IMR-90 (cell line): ENCODE measurements around the gene MPP1. TPM values are rescaled to one million over a fixed set of nuclear protein-coding genes. Genes with fewer than 3 reads are reported as not detected.

Experiments
- ATAC-seq: fragments of 200-7000 bp; cut with Tn5 transposase; 2 replicates; pipeline ENCODE4 v1.9.1; 2020; ENCODE audit warnings: low read depth, mild to moderate bottlenecking, moderate library complexity
- BruUV-seq: library from RNA; stranded (reverse); fragments of 400-500 nt; replicated peaks from 2 replicates; lab custom pipeline; 2021; lab: Mats Ljungman, UMichigan
- CTCF ChIA-PET: fragments of 300-600 bp; formaldehyde crosslinking; extraction: SDS; loops from one replicate; lab custom pipeline; 2021; ENCODE audit warnings: antibody characterized with exemption; lab: Yijun Ruan, JAX
- POLR2A ChIA-PET: fragments of 300-600 bp; sonication (Branson Sonifier 250); formaldehyde crosslinking; loops from one replicate; lab custom pipeline; 2022; ENCODE audit warnings: antibody characterized with exemption; ENCODE audit not compliant: unreplicated experiment; lab: Charles Lee
- DNase-seq: peaks from one replicate; pipeline ENCODE4 v3.0.0; 2013
- H2AFZ ChIP-seq: replicated peaks from 2 replicates; pipeline ENCODE3; 2013; ENCODE audit warnings: low read length, mild to moderate bottlenecking; ENCODE audit not compliant: poor library complexity
- H2AK5ac ChIP-seq: 2 replicates; pipeline ENCODE4 v1.6.1; 2013; ENCODE audit warnings: low read depth, low read length, inconsistent platforms
- H2AK9ac ChIP-seq: replicated peaks from 2 replicates; pipeline ENCODE3; 2013; ENCODE audit warnings: mild to moderate bottlenecking, low read depth, low read length, moderate library complexity; ENCODE audit not compliant: poor library complexity
- H2BK120ac ChIP-seq: 2 replicates; pipeline ENCODE4 v1.6.1; 2013; ENCODE audit warnings: low read depth, low read length, inconsistent platforms
- H2BK15ac ChIP-seq: 3 replicates; pipeline ENCODE4 v1.6.1; 2013; ENCODE audit warnings: low read depth, low read length, inconsistent platforms
- H2BK20ac ChIP-seq: 2 replicates; pipeline ENCODE4 v1.6.1; 2013; ENCODE audit warnings: low read depth, mild to moderate bottlenecking, inconsistent platforms, low read length, moderate library complexity
- H2BK5ac ChIP-seq: 2 replicates; pipeline ENCODE4 v1.6.1; 2013; ENCODE audit warnings: mild to moderate bottlenecking, low read depth, low read length, inconsistent platforms; ENCODE audit not compliant: poor library complexity, severe bottlenecking
- H3K14ac ChIP-seq: replicated peaks from 2 replicates; pipeline ENCODE4 v1.6.1; 2013; ENCODE audit warnings: low read depth, low read length, inconsistent platforms
- H3K18ac ChIP-seq: 2 replicates; pipeline ENCODE4 v1.6.1; 2013; ENCODE audit warnings: low read depth, low read length, control low read depth
- H3K23ac ChIP-seq: 2 replicates; pipeline ENCODE4 v1.6.1; 2013; ENCODE audit warnings: low read depth, low read length, inconsistent platforms
- H3K27ac ChIP-seq: 2 replicates; pipeline ENCODE4 v1.5.1; 2013; ENCODE audit warnings: mild to moderate bottlenecking, control low read depth, low read length; ENCODE audit not compliant: insufficient read depth
- H3K27me3 ChIP-seq: 2 replicates; pipeline ENCODE4 v1.6.1; 2013; ENCODE audit warnings: low read length; ENCODE audit not compliant: control insufficient read depth, insufficient read depth
- H3K36me3 ChIP-seq: 2 replicates; pipeline ENCODE4 v1.6.1; 2013; ENCODE audit warnings: low read length, mixed read lengths; ENCODE audit not compliant: control insufficient read depth, insufficient read depth
- H3K4ac ChIP-seq: 2 replicates; pipeline ENCODE4 v1.6.1; 2013; ENCODE audit warnings: low read depth, low read length, inconsistent platforms
- H3K4me1 ChIP-seq: 2 replicates; pipeline ENCODE4 v1.6.1; 2013; ENCODE audit warnings: low read length, mixed read lengths; ENCODE audit not compliant: control insufficient read depth, insufficient read depth
- H3K4me2 ChIP-seq: 2 replicates; pipeline ENCODE4 v1.6.1; 2013; ENCODE audit warnings: low read depth, mild to moderate bottlenecking, control low read depth, low read length, moderate library complexity
- H3K4me3 ChIP-seq: 2 replicates; pipeline ENCODE4 v1.5.1; 2013; ENCODE audit warnings: low read depth, mild to moderate bottlenecking, control low read depth, low read length, moderate library complexity; ENCODE audit not compliant: insufficient read depth
- H3K56ac ChIP-seq: 2 replicates; pipeline ENCODE4 v1.6.1; 2013; ENCODE audit warnings: low read length, inconsistent platforms; ENCODE audit not compliant: insufficient read depth; ENCODE audit errors: extremely low read depth
- H3K79me1 ChIP-seq, 2 experiments: 2 replicates each; pipeline ENCODE4 v1.6.1; 2013; ENCODE audit warnings: low read length in 2 of 2, inconsistent platforms in 1 of 2, low read depth in 1 of 2
- H3K9ac ChIP-seq: 2 replicates; pipeline ENCODE4 v1.6.1; 2013; ENCODE audit warnings: low read depth, low read length, control low read depth
- H3K9me1 ChIP-seq: 2 replicates; pipeline ENCODE4 v1.6.1; 2013; ENCODE audit warnings: low read length, inconsistent platforms; ENCODE audit not compliant: insufficient read depth
- H3K9me3 ChIP-seq: 2 replicates; pipeline ENCODE4 v1.6.1; 2013; ENCODE audit warnings: low read length; ENCODE audit not compliant: control insufficient read depth, insufficient read depth
- H4K20me1 ChIP-seq: 2 replicates; pipeline ENCODE4 v1.6.1; 2013; ENCODE audit warnings: low read length, inconsistent platforms; ENCODE audit not compliant: insufficient read depth
- H4K5ac ChIP-seq: 2 replicates; pipeline ENCODE4 v1.6.1; 2013; ENCODE audit warnings: mild to moderate bottlenecking, low read depth, low read length, control low read depth
- H4K8ac ChIP-seq, 2 experiments: 2 replicates each; pipeline ENCODE4 v1.6.1; 2013; ENCODE audit warnings: low read depth in 2 of 2, low read length in 2 of 2, control low read depth in 1 of 2, inconsistent platforms in 1 of 2
- H4K91ac ChIP-seq: 2 replicates; pipeline ENCODE4 v1.6.1; 2013; ENCODE audit warnings: low read depth, low read length, inconsistent platforms; ENCODE audit not compliant: insufficient read depth
- BHLHE40 ChIP-seq: fragments of 150-350 bp; IDR thresholded peaks from 2 replicates; pipeline ENCODE4 v1.6.1; 2016; ENCODE audit warnings: mild to moderate bottlenecking, low read depth, low read length
- CEBPB ChIP-seq: IDR thresholded peaks from 2 replicates; pipeline ENCODE4 v1.6.1; 2012; ENCODE audit warnings: low read depth, low read length, improper control_type of control experiment
- CHD1 ChIP-seq: IDR thresholded peaks from 2 replicates; pipeline ENCODE4 v1.6.1; 2012; ENCODE audit warnings: low read depth, low read length, improper control_type of control experiment
- FOS ChIP-seq: fragments of 150-350 bp; IDR thresholded peaks from 2 replicates; pipeline ENCODE4 v1.6.1; 2016; ENCODE audit warnings: low read depth, low read length
- MAFK ChIP-seq: IDR thresholded peaks from 2 replicates; pipeline ENCODE4 v1.6.1; 2012; ENCODE audit warnings: low read depth, low read length, improper control_type of control experiment
- MAZ ChIP-seq: IDR thresholded peaks from 2 replicates; pipeline ENCODE4 v1.6.1; 2012; ENCODE audit warnings: low read depth, mild to moderate bottlenecking, low read length, improper control_type of control experiment, moderate library complexity, borderline replicate concordance
- MXI1 ChIP-seq: IDR thresholded peaks from 2 replicates; pipeline ENCODE4 v1.6.1; 2012; ENCODE audit warnings: low read depth, mild to moderate bottlenecking, low read length, moderate library complexity, borderline replicate concordance
- NFE2L2 ChIP-seq: fragments of 150-350 bp; IDR thresholded peaks from 2 replicates; pipeline ENCODE4 v1.6.1; 2016; ENCODE audit warnings: low read depth, mild to moderate bottlenecking, low read length
- POLR2A ChIP-seq: IDR thresholded peaks from 2 replicates; pipeline ENCODE4 v1.6.1; 2012; ENCODE audit warnings: mild to moderate bottlenecking, low read depth, low read length
- RAD21 ChIP-seq: IDR thresholded peaks from 2 replicates; pipeline ENCODE4 v1.6.1; 2012; ENCODE audit warnings: low read length, improper control_type of control experiment
- RCOR1 ChIP-seq: IDR thresholded peaks from 2 replicates; pipeline ENCODE4 v1.6.1; 2012; ENCODE audit warnings: mild to moderate bottlenecking, low read length, improper control_type of control experiment; ENCODE audit not compliant: insufficient replicate concordance
- RFX5 ChIP-seq: IDR thresholded peaks from 2 replicates; pipeline ENCODE4 v1.8.0; 2012; ENCODE audit warnings: low read depth, mild to moderate bottlenecking, low read length, moderate library complexity
- SMC3 ChIP-seq: fragments of 150-350 bp; IDR thresholded peaks from 2 replicates; pipeline ENCODE4 v1.6.1; 2016; ENCODE audit warnings: low read depth, mild to moderate bottlenecking, antibody characterized with exemption, low read length, moderate library complexity
- WGBS, 2 experiments: methylation state at CpG; one replicate each; pipeline versions ENCODE4 v1.1.5 to v1.1.7; 2013; ENCODE audit warnings: missing lambda C conversion rate in 2 of 2; ENCODE audit not compliant: insufficient read length in 1 of 2; ENCODE audit errors: extremely low coverage in 2 of 2; 5-methylcytosine and 5-hydroxymethylcytosine counted together
- dilution Hi-C: fragments of 300-500 bp; cut with HindIII; formaldehyde crosslinking; loops from one replicate; pipeline ENCODE4 v1.14.3; 2018; ENCODE audit warnings: low sequenced_read_pairs; ENCODE audit not compliant: unreplicated experiment
- in situ Hi-C: fragments of 300-500 bp; cut with MboI; formaldehyde crosslinking; loops from 3 replicates; pipeline ENCODE4 v1.14.3; 2019; ENCODE audit warnings: low sequenced_read_pairs, inconsistent platforms, mixed read lengths
- intact Hi-C: fragments of 100-400 bp; cut with micrococcal nuclease; formaldehyde crosslinking; loops from 2 replicates; pipeline ENCODE4 v1.10.0; 2022
- polyA plus RNA-seq, 3 experiments: library from polyadenylated mRNA; depleted of rRNA; stranded (reverse); fragments of >200 nt; gene quantifications; 2 replicates each; pipeline ENCODE4 v1.2.3, GENCODE V29; 2012; ENCODE audit warnings: low replicate concordance in 1 of 3
- total RNA-seq: library from RNA; depleted of rRNA; stranded (reverse); fragments of >200 nt; gene quantifications from 2 replicates; pipeline ENCODE4 v1.2.3, GENCODE V29; 2012
- TF ChIP-seq, protein P1 (sequence below): fragments of 150-350 bp; IDR thresholded peaks from 2 replicates; pipeline ENCODE4 v1.6.1; 2017; ENCODE audit warnings: mild to moderate bottlenecking, antibody characterized with exemption, low read length, low read depth
- TF ChIP-seq, protein P2 (sequence below): fragments of 150-350 bp; IDR thresholded peaks from 2 replicates; pipeline ENCODE4 v1.6.1; 2016; ENCODE audit warnings: low read depth, mild to moderate bottlenecking, low read length, moderate library complexity, borderline replicate concordance
- TF ChIP-seq, protein P3 (sequence below): conservative IDR thresholded peaks from 2 replicates; pipeline ENCODE4 v1.5.1; 2012; ENCODE audit warnings: mild to moderate bottlenecking, low read depth, low read length, improper control_type of control experiment

The MPP1 gene
- total and polyA plus RNA-seq, 2 of the 4 experiments (the other 2 are of a cell fraction) = 35.2 to 43.0 TPM

DNA sequence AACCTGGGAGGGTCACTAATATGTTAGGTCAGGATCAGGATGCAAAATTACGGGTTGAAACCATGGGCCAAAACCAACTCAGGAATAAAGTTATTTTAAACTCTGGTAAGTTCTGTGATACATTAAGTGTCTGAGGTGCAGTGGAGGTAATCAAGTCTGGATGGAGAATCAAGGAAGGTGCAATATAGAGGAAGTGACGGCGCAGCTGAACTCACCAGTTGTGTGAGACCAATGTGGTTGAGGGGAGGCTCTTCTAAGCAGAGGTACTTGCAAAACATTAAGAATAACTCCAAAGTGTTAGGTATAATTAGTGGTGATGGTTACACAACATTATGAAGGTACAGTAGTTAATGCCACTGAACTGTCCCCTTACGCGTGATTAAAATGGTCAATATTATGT lies 74.1 kb downstream of the MPP1 start:
- Histone ChIP-seq H2BK120ac (no peak overlapping the region), H3K36me3 (no peaks in the 10 kb centered on the region), H3K27me3 (no peaks in the 10 kb centered on the region), H3K56ac (no peak overlapping the region), H3K27ac (no peak overlapping the region), H2AFZ (no peak overlapping the region), H2BK15ac (no peak overlapping the region), H4K5ac (no peak overlapping the region), H4K91ac (no peak overlapping the region), H2AK5ac (no peak overlapping the region), H4K20me1 (no peaks in the 10 kb centered on the region), H2AK9ac (no peak overlapping the region), H3K14ac (no peak overlapping the region), H3K9me1 (peaks cover 15% of the 10 kb centered on the region; the same call in 1 of the 2 replicates), H3K4me1 (peaks cover 38% of the 10 kb centered on the region), H3K23ac (no peak overlapping the region), H3K9ac (no peak overlapping the region), H3K18ac (no peak overlapping the region), H2BK20ac (0 out of 2 replicates have a peak overlapping the region, but pooled peaks have one; percentile 30), H3K4ac (no peak overlapping the region), H4K8ac (no peak overlapping the region), H3K79me1 (no peaks in the 10 kb centered on the region; a peak in 1 of 4 replicates), H3K4me3 (no peak overlapping the region), H3K9me3 (no peaks in the 10 kb centered on the region), H2BK5ac (no peak overlapping the region), H3K4me2 (no peak overlapping the region)
- in situ Hi-C loops (loop anchor here (25.0 kb wide), 1 partner anchor 144 kb away; the partner anchor contains the start of gene CTAG1A), intact Hi-C loops (no loop called here), dilution Hi-C loops (no loop called here)
- ChIA-PET POLR2A (no interaction called here), CTCF (no interaction called here)
- no CpG with 5 or more reads among the region's 5 CpGs for WGBS, 2 experiments
- TF ChIP-seq, protein P1, sequence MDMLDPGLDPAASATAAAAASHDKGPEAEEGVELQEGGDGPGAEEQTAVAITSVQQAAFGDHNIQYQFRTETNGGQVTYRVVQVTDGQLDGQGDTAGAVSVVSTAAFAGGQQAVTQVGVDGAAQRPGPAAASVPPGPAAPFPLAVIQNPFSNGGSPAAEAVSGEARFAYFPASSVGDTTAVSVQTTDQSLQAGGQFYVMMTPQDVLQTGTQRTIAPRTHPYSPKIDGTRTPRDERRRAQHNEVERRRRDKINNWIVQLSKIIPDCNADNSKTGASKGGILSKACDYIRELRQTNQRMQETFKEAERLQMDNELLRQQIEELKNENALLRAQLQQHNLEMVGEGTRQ = no peak
- TF ChIP-seq SMC3 (no peak), RCOR1 (no peak), RAD21 (no peak), RFX5 (no peak), MXI1 (no peak), CHD1 (no peak), BHLHE40 (no peak), NFE2L2 (no peak), POLR2A (no peak), MAFK (no peak), CEBPB (no peak), FOS (no peak), MAZ (no peak)
- TF ChIP-seq, protein P2, sequence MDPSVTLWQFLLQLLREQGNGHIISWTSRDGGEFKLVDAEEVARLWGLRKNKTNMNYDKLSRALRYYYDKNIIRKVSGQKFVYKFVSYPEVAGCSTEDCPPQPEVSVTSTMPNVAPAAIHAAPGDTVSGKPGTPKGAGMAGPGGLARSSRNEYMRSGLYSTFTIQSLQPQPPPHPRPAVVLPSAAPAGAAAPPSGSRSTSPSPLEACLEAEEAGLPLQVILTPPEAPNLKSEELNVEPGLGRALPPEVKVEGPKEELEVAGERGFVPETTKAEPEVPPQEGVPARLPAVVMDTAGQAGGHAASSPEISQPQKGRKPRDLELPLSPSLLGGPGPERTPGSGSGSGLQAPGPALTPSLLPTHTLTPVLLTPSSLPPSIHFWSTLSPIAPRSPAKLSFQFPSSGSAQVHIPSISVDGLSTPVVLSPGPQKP = no peak
- TF ChIP-seq, protein P3, sequence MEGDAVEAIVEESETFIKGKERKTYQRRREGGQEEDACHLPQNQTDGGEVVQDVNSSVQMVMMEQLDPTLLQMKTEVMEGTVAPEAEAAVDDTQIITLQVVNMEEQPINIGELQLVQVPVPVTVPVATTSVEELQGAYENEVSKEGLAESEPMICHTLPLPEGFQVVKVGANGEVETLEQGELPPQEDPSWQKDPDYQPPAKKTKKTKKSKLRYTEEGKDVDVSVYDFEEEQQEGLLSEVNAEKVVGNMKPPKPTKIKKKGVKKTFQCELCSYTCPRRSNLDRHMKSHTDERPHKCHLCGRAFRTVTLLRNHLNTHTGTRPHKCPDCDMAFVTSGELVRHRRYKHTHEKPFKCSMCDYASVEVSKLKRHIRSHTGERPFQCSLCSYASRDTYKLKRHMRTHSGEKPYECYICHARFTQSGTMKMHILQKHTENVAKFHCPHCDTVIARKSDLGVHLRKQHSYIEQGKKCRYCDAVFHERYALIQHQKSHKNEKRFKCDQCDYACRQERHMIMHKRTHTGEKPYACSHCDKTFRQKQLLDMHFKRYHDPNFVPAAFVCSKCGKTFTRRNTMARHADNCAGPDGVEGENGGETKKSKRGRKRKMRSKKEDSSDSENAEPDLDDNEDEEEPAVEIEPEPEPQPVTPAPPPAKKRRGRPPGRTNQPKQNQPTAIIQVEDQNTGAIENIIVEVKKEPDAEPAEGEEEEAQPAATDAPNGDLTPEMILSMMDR = no peak
- no peak for DNase-seq
- no peak for ATAC-seq
- BruUV-seq = no TSS peak
